GM18907 (cell line): ENCODE measurements around the gene CAPN9.
"Not testable (repeated sequence)": the region's sequence is repeated elsewhere in the genome, so short reads cannot be mapped to it uniquely, and the experiment has no call there.

Experiments used
- ATAC-seq: cut with Tn5 transposase; IDR thresholded peaks from one replicate; pipeline ENCODE4 v1.9.1; 2021; ENCODE audit warnings: mild to moderate bottlenecking, moderate library complexity; ENCODE audit not compliant: unreplicated experiment

Gene CAPN9, protein sequence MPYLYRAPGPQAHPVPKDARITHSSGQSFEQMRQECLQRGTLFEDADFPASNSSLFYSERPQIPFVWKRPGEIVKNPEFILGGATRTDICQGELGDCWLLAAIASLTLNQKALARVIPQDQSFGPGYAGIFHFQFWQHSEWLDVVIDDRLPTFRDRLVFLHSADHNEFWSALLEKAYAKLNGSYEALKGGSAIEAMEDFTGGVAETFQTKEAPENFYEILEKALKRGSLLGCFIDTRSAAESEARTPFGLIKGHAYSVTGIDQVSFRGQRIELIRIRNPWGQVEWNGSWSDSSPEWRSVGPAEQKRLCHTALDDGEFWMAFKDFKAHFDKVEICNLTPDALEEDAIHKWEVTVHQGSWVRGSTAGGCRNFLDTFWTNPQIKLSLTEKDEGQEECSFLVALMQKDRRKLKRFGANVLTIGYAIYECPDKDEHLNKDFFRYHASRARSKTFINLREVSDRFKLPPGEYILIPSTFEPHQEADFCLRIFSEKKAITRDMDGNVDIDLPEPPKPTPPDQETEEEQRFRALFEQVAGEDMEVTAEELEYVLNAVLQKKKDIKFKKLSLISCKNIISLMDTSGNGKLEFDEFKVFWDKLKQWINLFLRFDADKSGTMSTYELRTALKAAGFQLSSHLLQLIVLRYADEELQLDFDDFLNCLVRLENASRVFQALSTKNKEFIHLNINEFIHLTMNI

DNA sequence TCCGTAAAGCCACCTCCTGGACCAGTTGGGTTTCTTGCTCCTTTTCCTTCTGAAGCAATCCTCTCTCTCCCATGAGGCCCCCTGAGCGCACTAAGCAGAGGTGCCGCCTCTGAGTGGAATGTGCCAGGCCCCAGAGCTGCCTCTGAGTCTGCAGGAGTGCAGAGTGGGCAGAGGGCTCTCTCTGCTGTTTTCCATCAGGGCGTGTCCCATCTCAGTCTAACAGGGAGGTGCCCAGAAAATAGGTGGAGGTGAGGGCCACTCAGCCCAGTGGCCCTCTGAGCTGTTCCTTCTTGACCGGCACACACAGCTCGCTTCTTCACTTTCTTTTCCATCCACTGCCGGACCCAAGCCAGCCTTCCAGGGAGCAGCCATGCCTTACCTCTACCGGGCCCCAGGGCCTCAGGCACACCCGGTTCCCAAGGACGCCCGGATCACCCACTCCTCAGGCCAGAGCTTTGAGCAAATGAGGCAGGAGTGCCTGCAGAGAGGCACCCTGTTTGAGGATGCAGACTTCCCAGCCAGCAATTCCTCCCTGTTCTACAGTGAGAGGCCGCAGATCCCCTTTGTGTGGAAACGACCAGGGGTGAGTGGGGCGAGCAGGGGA lies at the start of gene CAPN9:
TSS of gene CAPN9 (plus strand) at position 262 of the 604 bp plus-strand sequence. CDS start at position 371, 109 bp downstream.
- no peak for ATAC-seq

DNA sequence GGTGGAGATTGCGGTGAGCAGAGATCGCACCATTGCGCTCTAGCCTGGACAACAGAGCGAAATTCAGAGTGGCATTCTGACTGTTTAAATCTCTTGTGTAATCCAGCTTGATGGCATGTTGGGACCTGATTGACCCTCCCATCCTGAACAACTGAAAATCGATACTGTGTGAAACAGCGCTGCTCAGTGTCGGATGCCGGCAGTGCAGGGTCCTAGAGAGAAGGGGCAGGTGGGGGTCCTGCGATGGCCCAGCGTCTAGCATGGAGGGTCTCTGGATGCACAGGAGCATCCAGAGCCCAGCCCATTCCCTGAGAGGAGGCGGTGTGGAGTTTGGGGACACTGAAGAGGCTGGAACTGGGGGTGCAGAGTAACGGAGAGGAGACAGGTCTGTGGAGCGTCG lies 49.1 kb upstream of the CAPN9 start:
- ATAC-seq, result no peak

DNA sequence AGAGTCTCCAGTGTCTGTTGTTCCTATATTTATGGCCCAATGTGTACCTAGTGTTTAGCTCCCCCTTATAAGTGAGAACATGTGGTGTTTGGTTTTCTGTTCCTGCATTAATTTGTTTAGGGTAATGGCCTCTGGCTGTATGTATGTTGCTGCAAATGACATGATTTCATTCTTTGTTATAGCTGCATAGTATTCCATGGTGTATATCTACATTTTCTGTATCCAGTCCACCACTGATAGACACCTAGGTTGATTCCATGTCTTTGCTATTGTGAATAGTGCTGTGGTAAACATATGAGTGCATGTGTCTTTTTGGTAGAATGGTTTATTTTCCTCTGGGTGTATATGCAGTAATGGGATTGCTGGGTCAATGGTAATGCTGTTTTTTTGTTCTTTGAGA lies 48.2 kb upstream of the CAPN9 start:
- ATAC-seq, result not testable (repeated sequence)

DNA sequence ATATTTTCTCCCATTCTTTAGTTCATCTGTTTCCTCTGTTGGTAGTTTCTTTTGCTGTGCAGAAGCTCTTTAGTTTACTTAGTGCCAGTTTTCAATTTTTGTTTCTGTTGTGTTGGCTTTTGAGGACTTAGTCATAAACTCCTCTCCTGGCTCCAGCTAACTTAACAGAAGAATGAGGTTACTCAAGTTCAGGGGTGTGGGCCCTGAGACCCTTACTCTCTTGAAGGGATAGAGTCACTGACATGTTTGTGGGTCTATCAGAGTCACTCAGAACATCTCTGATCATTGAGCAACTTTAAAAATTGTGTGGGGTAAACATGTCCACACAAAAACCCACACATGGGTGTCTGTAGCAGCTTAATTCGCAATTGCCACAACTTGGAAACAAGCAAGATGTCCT lies 47.5 kb upstream of the CAPN9 start:
- no peak for ATAC-seq

DNA sequence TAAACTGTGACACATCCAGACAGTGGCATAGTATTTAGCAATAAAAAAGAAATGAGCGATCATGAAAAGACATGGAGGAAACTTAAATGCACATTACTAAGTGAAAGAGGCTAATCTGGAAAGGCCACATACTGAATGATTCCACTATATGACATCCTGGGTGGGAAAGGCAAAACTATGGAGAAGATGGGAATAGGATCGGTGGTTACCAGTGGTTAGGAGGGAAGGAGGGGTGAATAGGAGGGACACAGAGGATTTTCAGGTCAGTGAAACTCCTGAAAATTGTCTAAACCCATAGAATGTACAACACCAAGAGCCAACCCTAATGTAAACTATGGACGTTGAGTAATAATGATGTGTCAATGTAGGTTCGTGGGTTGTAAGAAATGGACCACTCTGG lies 47.1 kb upstream of the CAPN9 start:
- no peak for ATAC-seq

DNA sequence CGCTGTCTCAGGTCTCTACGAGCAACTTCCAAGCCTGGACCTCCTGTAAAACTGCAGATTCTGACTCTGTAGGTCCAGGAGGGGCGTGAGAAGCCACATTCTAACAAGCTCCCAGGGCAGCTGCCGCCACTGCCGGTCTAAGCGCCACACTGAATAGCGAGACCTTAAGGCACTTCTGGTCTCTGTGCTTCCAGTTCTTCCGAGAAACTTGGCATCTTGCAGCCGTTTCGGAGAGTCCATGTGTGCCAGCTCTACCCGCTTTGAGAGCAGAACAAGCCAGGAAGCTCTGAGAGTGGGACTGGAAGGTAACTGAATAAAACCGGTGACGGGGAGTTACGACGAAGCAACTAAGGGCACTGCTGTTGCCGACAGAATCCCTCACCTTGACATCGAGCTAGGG lies 45.8 kb upstream of the CAPN9 start:
- no peak for ATAC-seq

DNA sequence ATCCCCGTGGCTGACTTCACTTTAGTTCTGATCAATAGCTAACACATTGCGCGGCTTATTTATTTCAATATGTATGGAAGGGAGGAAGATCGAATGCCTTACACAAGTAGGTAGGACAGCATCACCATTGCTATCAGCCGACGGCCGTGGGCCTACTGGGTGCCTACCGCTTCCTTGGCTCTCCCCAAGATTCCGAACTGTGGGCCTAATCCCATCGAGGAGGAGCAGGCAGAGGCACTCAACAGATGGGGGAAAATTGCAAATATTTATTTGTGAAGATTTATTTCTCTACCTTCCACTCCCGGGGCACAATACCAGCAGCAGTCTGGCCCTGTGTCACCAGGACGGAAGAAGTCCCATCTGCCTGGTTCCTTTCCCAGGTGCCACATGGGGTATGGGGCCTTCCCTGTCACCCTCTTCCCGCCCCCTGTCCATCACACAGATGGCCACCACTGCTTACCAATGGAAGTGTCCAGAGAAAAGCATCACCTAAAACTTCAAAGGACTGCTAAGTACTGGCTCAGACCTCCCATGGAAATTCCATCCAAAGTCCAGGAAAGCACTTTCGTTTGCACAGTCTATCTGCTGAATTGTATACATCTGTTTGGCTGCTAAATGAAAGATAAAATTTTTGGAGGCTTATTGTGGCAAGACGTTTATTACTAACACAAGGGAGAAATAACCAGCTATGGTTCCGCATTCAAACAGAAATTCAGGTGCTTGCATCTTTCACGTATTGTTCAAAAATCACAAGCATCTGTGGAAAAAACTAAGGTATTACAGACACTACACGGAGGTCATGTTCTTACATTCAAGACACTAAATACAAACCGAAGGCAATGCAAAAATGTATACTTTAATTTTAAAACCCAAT lies 45.1 kb upstream of the CAPN9 start:
- ATAC-seq, result no peak

DNA sequence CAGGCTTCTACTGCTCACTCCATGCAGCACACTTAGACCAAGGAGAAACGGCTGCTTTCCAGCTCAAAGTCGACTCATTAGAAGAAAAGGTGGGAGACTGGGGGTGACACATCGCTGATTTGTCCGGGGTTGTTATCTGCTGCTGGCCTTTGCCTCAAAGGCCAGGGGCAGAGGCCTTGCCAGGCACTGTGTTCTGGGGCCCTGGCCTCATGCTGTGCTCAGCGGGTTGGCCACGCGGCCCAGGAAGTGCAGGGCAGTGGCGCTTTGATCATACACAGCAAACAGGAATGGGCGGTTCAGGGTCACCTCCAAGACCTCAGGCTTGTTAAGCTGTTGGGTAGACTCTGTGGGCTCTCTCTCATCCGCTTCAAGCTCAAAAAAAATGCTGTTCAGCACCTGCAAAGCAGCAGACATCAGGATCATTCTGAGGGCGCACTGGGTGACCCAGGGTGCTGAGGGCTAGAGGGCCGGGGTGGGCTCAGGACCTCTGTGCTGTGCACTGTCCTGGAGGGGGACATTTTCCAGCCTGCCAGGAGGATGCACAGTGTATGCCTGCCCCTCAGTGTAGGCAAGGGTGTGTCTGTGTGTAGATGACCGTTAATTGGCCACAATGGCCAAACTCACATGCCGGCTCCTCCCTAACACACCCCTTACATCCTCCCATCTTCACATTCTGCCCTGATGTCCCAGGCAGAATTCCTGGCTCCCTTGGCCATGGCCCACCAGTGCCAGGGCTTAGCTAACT lies 44.1 kb upstream of the CAPN9 start:
- no peak for ATAC-seq

DNA sequence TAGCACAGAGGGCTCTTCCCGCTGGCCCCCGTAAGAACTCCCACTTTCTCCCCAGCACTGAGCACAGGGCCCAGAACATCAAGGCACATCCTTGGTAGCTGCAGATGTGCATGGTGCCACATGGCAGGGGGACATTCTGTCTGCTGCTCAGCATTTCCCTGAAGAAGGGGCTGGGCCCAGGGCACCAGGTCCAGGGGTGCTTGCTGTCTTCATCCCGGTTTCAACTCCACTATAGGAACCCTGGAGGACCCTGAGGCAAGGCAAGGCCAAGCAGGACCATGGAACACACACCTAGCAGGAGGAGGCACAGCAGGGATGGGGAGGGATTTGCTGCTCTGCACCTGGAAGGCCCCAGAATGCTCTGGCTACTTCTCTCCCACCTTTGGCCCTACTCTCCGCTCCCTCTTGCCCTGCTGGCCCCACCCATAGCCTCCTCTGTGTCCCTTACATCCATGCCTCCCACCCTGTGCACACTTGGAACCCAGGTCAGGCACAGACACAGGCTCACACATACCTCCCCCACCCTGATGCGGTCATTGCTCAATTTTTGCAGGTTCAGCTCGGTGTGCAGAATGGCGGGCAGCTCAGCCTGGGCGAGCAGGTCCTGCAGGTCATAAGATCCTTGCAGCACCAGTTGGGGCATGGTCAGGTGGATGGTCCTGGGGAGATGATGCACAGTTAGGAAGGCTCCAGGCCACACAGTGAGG lies 43.4 kb upstream of the CAPN9 start:
- ATAC-seq, result no peak

DNA sequence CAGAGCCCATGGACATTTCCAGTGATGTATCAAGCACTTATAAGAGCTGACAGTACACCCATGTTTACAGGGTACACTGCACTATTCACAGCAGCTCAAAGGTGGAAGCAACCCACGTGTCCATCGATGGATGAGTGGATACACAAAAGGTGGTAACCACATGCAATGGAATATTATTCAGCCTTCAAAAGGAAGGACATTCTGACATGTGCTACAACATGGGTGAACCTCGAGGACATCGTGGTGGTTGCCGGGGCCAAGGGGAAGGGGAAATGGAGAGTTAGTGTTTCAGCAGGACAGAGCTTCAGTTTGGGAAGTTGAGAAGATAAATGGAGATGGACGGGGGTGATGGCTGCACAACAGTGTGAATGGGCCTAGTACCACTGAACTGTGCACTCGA lies 42.4 kb upstream of the CAPN9 start:
- ATAC-seq, result no peak

DNA sequence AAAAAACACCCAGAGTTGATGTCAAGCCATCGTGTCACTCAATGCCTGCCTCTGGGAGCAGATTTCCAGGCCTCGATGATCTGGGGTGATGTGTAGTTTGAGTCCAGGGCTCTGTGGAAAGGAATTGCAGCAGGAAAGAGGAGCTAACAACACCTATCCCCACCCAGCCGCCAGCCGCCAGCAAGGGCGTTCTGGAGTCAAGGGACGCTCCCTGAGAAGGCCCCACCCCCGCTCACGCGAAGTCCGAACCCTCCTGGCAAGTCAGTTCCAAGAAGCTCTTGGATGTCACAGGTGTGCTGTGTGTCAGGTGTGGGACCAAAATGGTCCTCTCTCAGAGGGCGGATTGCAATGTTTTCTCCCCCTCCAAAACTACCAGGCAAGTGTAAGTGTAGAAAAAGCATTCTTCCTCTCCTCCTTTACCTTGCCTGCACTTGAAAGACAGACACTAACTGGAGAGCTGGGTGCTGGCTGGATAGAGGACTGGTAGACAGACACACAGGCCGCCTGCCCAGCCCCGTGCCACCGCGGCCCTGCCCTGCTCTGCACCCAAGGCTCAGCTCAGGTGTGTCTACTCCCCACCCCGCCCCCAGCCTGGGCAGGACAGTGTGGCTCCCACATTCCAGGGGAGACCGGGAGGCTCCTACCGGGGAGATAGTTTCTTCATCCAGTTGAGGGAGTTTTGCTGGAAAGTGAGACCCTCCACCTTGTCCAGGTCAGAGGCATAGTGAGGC lies 41.7 kb upstream of the CAPN9 start:
- no peak for ATAC-seq

DNA sequence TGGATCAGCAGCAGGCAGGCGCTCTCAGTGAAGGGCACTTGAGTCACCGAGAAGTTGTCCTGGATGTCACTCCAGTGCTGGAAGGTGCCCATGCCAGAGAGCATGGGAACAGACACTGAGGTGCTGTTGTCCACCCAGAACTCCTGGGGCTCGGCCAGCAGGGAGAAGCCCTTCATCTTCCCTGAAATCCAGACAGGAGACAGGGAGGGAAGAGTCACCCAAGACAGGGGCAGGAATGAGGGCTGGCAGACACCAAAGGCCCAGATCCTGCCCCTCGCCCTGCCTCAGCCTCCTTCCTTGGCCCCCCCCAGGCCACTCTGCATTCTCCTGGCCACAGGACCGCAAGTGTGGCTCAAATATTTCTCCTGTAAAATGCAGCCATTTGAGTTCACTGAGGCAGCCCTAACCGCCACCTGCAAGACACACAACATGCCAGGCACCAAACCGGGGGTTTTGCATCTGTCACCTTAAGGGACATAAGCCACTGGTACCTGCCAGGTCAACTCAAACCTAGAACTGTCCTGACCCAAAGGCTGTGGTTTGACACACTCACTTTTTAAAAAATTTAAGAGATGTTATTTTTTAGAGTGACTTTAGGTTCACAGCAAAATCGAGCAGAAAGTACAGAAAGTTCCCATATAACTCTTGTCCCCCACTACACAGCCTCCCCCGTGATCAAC lies 41.0 kb upstream of the CAPN9 start:
- no peak for ATAC-seq

DNA sequence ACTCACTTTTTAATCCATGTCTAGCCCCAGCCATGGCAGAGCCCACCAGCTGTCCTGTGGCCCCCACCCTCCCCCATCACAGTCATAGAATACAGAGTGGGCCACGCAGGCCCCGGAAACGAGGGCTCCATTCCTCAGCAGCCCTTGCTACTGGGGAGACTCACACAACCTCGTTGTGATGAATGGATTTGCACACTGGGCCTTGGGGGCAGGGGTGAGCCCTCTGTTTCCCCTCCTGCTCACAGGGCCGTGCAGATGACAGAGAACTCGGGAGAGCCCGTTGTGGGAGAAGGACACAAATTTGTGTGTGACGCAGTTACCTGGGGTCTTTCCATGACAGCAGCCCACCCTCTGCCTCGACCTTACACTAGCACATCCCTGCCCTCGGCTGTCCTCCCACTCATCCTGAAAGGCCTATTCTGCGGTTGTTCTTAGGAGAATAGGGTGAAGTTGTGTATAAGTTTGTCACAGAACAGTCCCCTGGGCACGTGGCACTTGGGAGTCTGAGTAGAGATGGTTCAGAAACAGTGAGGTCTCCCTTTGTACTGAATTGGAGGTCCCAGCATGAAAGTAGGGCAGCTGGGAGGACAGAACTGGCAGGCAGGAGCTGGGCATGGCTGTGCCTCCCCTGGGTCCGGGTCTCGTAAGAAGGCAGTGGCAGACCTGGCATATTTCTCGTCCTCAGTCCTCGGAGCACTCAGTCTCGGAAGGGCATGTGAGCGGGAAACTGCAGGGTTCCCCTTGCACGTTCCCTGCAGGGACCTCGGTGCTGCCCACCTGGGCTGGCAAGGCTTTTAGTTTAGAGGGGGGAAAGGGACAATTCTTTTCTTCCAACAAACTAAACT lies 40.1 kb upstream of the CAPN9 start:
- no peak for ATAC-seq

DNA sequence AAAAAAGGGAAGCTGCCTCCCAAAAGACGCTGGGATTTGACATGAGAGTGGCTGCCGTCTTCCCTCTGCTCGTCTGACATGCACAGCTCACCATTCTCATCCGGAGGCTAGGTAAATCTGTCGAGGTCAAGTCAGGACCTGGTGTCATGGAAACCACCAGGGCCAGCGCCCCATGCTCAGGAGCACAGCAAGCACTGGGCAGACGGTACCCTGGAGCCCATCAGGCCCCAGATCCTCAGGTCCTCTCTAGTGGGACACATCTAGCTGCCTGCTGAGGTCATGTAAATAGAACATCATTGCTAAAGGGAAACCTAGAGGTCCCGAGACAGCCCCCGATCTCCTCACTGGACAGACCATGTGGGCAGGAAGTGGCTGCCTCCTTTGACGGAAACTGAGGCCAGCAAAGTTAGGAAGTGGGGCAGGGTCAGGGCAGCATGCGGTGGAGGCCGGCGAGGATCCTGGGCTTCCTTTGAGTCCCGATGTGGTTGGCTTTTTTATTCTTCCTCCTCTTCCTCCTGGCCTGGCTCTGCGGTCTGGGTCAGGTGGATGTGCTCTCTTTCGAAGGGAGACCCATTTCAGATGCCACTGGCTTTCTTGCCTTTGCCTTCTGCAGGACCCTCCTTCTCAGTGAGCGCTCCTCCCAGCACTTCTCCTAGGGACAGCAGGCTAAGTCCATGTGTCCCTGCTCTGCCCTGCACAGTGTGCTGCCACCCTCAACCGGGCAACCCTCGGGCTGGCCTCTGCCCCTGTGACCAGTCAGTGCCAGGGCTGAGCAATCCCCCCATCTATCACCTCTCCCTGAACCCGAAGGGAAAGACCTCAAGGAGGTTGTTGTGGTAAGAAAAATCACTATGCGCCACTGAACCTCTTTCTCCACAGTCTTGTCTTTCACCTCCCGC lies 39.2 kb upstream of the CAPN9 start:
- ATAC-seq, result no peak

DNA sequence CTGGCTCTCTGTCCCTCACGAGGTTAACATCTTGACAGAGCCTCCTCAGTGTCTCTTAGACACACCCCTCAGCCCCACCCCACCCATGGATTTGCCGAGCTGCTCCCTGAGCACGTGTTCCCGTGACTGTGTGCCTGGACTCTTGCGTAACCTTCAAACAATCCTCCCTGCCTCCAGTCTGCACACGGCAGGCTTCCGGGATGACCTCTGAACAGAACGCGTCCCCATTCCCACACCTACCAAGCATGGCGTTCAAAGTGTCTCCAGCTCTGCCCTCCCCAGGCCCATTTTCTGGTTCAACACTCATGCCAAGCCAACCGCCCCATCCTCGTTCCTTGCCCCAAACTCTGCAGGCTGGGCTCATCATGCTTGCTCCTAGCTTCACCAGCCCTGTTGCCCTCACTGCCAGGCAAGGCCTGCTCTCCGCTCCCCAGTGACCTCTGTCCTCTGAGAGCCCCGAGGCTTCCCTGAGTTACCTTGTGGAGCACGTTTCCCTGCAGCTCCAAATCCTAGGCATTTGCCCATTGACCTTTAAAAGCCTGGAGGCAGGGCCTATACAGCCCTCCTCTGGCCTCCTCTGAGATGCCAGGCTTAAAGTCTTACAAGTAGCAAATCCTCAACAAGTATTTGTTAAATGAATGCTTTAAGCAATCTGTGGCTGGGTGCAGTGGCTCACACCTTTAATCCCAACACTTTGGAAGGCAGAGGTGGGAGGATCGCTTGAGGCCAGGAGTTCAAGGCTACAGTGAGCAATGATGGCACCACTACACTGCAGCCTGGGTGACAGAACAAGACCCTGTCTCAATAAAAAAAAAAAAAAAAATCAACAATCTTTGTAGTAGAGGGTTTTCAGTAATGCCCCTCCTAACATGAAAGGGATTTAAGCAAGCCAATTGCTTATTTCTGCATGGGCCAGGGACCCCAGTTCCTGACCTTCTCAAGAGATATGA lies 38.3 kb upstream of the CAPN9 start:
- no peak for ATAC-seq
